SK-N-SH (cell line): ENCODE data around the gene ARMC7. TPM values are rescaled to one million over a fixed set of nuclear protein-coding genes. Genes with fewer than 3 reads are reported as not detected.
"Not testable (repeated sequence)": the region's sequence is repeated elsewhere in the genome, so short reads cannot be mapped to it uniquely, and the experiment has no call there.

Experiments
- CTCF ChIA-PET: fragments of 300-600, 350-600 bp; formaldehyde crosslinking; extraction: SDS; loops from one replicate; lab custom pipeline; 2021; lab: Yijun Ruan, JAX
- POLR2A ChIA-PET: fragments of 350-600 bp; sonication (Branson Sonifier 250); formaldehyde crosslinking; extraction: SDS; loops from one replicate; lab custom pipeline; 2020; ENCODE audit warnings: antibody characterized with exemption, inconsistent platforms; lab: Yijun Ruan, JAX
- DNase-seq: peaks from one replicate; pipeline ENCODE4 v3.0.0; 2012
- H2AFZ ChIP-seq: fragments of 200-600 bp; sonication (generic); 2 replicates; pipeline ENCODE4 v1.8.1; 2016; ENCODE audit warnings: antibody characterized with exemption, mild to moderate bottlenecking, low read depth
- H3F3A ChIP-seq: fragments of 200-600 bp; sonication (generic); replicated peaks from 2 replicates; pipeline ENCODE3; 2016; ENCODE audit warnings: antibody characterized with exemption, mild to moderate bottlenecking; ENCODE audit not compliant: insufficient read depth
- H3K27ac ChIP-seq, 2 experiments: fragments of 200-500 bp in 1 of 2; fragments of 200-600 bp in 1 of 2; sonication (Bioruptor generic) in 1 of 2; sonication (generic), shearing (Covaris generic) in 1 of 2; 2 replicates each; pipeline versions ENCODE4 v1.5.1 to v1.6.1; 2014 to 2016; ENCODE audit warnings: low read depth in 2 of 2, inconsistent platforms in 1 of 2, low read length in 1 of 2, mild to moderate bottlenecking in 1 of 2, mixed read lengths in 1 of 2
- H3K27me3 ChIP-seq: fragments of 200-600 bp; sonication (generic), shearing (Covaris generic); 2 replicates; pipeline ENCODE4 v1.6.1; 2016; ENCODE audit warnings: mixed run types; ENCODE audit not compliant: insufficient read depth
- H3K36me3 ChIP-seq, 2 experiments: fragments of 200-500 bp in 1 of 2; fragments of 200-600 bp in 1 of 2; sonication (Bioruptor generic) in 1 of 2; sonication (generic) in 1 of 2; replicated peaks in 1 of 2; 2 replicates each; pipeline versions ENCODE3 to v1.5.1; 2014 to 2016; ENCODE audit warnings: low read length in 1 of 2, mild to moderate bottlenecking in 1 of 2; ENCODE audit not compliant: insufficient read depth in 2 of 2, control insufficient read depth in 1 of 2
- H3K4me1 ChIP-seq, 2 experiments: fragments of 200-500 bp in 1 of 2; fragments of 200-600 bp in 1 of 2; sonication (Bioruptor generic) in 1 of 2; sonication (generic), shearing (Covaris generic) in 1 of 2; 2 replicates each; pipeline versions ENCODE4 v1.5.1 to v1.6.1; 2014 to 2016; ENCODE audit warnings: low read depth in 1 of 2, low read length in 1 of 2, mixed run types in 1 of 2; ENCODE audit not compliant: insufficient read depth in 2 of 2, control insufficient read depth in 1 of 2
- H3K4me2 ChIP-seq: fragments of 200-600 bp; sonication (generic), shearing (Covaris generic); 2 replicates; pipeline ENCODE4 v1.6.1; 2017; ENCODE audit warnings: mixed run types
- H3K4me3 ChIP-seq, 2 experiments: fragments of 200-500 bp in 1 of 2; fragments of 200-600 bp in 1 of 2; sonication (Bioruptor generic) in 1 of 2; sonication (generic), shearing (Covaris generic) in 1 of 2; 2 replicates each; pipeline versions ENCODE4 v1.5.1 to v1.8.1; 2014 to 2016; ENCODE audit warnings: low read depth in 2 of 2, inconsistent platforms in 1 of 2, low read length in 1 of 2, mild to moderate bottlenecking in 1 of 2, mixed read lengths in 1 of 2, moderate library complexity in 1 of 2
- H3K79me2 ChIP-seq: fragments of 200-600 bp; sonication (generic); 2 replicates; pipeline ENCODE4 v1.8.1; 2017; ENCODE audit warnings: mild to moderate bottlenecking; ENCODE audit not compliant: insufficient read depth
- H3K9ac ChIP-seq: fragments of 200-600 bp; sonication (generic); 2 replicates; pipeline ENCODE4 v1.6.1; 2017; ENCODE audit warnings: mixed run types
- H3K9me2 ChIP-seq: fragments of 200-600 bp; sonication (generic); 2 replicates; pipeline ENCODE4 v1.6.1; 2017; ENCODE audit warnings: mixed run types
- H3K9me3 ChIP-seq: fragments of 200-600 bp; sonication (generic); 2 replicates; pipeline ENCODE4 v1.6.1; 2017; ENCODE audit warnings: mixed run types, mild to moderate bottlenecking, moderate library complexity
- H4K20me1 ChIP-seq: fragments of 200-600 bp; sonication (generic); 2 replicates; pipeline ENCODE4 v1.6.1; 2017; ENCODE audit warnings: mild to moderate bottlenecking, mixed run types; ENCODE audit not compliant: insufficient read depth
- FOSL2 ChIP-seq: IDR thresholded peaks from 2 replicates; pipeline ENCODE4 v1.4.0; 2012; ENCODE audit warnings: low read depth, mild to moderate bottlenecking, moderate library complexity, borderline replicate concordance
- GABPA ChIP-seq: IDR thresholded peaks from 2 replicates; pipeline ENCODE4 v1.4.0; 2012; ENCODE audit warnings: low read depth, mild to moderate bottlenecking
- MXI1 ChIP-seq: IDR thresholded peaks from 2 replicates; pipeline ENCODE4 v1.6.1; 2012; ENCODE audit warnings: mild to moderate bottlenecking, low read depth, low read length, improper control_type of control experiment
- NRF1 ChIP-seq: IDR thresholded peaks from 2 replicates; pipeline ENCODE4 v1.6.1; 2012; ENCODE audit warnings: low read depth, mild to moderate bottlenecking, low read length
- RCOR1 ChIP-seq: fragments of 150-350 bp; IDR thresholded peaks from 2 replicates; pipeline ENCODE4 v1.6.1; 2017; ENCODE audit warnings: antibody characterized with exemption, low read length
- RXRA ChIP-seq: IDR thresholded peaks from 2 replicates; pipeline ENCODE4 v1.4.0; 2012; ENCODE audit warnings: low read depth, mild to moderate bottlenecking, borderline replicate concordance
- TAF1 ChIP-seq: IDR thresholded peaks from 2 replicates; pipeline ENCODE4 v1.6.1; 2012; ENCODE audit warnings: low read depth, mild to moderate bottlenecking, low read length, moderate library complexity, borderline replicate concordance
- YY1 ChIP-seq: IDR thresholded peaks from 2 replicates; pipeline ENCODE4 v1.4.0; 2012; ENCODE audit warnings: low read depth, mild to moderate bottlenecking
- WGBS: methylation state at CpG from one replicate; pipeline ENCODE4 v1.1.6; 2017; ENCODE audit warnings: low lambda C conversion rate; 5-methylcytosine and 5-hydroxymethylcytosine counted together
- polyA plus RNA-seq, 3 experiments: library from polyadenylated mRNA; depleted of rRNA; stranded (reverse); fragments of >200 nt; gene quantifications; 2 replicates each; pipeline ENCODE4 v1.2.3, GENCODE V29; 2012
- TF ChIP-seq, protein P1 (sequence below): IDR thresholded peaks from 2 replicates; pipeline ENCODE4 v1.4.0; 2012; ENCODE audit warnings: low read depth, borderline replicate concordance
- TF ChIP-seq, protein P2 (sequence below): IDR thresholded peaks from 2 replicates; pipeline ENCODE4; 2012
- TF ChIP-seq, protein P3 (sequence below): fragments of 150-350 bp; IDR thresholded peaks from 2 replicates; pipeline ENCODE4 v1.6.1; 2016; ENCODE audit warnings: mild to moderate bottlenecking, low read depth, low read length

ARMC7 gene
- polyA plus RNA-seq, 1 of the 3 experiments (the other 2 are of a cell fraction) = 10.8 TPM

DNA sequence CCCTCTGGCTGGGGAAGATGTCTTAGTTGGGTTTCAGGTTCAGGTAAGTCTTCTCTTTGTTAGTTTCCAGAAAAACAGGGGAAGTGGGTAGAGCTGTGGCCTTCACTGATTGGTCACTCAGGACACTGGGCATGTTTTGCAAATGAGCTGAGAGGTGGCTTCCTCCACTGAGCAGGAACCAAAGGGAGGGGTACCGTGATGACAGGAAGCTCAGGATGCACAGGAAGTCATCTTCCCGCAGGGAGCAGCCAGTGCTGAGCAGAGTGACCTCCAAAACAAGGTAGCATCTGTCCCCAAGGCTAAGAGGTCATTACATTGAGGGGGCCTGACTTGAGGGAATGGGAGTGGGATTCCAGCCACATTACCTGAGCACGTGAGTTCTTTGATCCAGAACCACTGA is 16.2 kb downstream of the ARMC7 start (continued):
- TF ChIP-seq YY1 (no peak), TAF1 (no peak)

DNA sequence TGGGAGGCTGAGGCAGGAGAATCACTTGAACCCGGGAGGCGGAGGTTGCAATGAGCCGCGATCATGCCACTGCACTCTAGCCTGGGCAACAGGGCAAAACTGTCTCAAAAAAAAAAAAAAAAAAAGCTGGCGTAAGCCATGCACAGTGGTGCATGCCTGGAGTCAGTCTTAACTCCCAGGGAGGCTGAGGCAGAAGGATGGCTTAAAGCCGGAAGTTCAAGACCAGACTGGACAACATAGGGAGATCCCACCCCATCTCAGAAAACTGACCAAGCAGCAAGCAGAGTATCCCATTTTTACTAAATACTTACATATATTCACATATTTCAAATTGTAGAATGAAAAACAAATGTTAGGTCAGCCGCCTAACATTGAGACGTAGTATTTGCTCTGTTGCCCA is 17.2 kb downstream of the ARMC7 start:
- Histone ChIP-seq H2AFZ (no peak overlapping the region), H3K9ac (no peak overlapping the region), H3K4me1 (peaks cover 9 to 19% of the 10 kb centered on the region in 2 experiments; a peak in 2 of 4 replicates), H3K27me3 (no peaks in the 10 kb centered on the region), H3F3A (peaks cover 24% of the 10 kb centered on the region), H4K20me1 (peaks cover 9% of the 10 kb centered on the region; the same call in 1 of the 2 replicates), H3K4me2 (no peak overlapping the region), H3K9me3 (no peaks in the 10 kb centered on the region), H3K9me2 (no peaks in the 10 kb centered on the region), H3K27ac (no peak overlapping the region), H3K79me2 (peaks cover 19% of the 10 kb centered on the region; the same call in 1 of the 2 replicates), H3K4me3 (no peak overlapping the region), H3K36me3 (peaks cover 5 to 17% of the 10 kb centered on the region in 2 experiments)
- DNase-seq = no peak
- ChIA-PET POLR2A (interaction anchor here (0.9 to 2.1 kb wide), 3 partner anchors 10 to 17 kb away, joined by 3 to 8 read pairs (median 4); partner anchors contain the start of gene ARMC7), CTCF (interaction anchor here (5.6 to 19.6 kb wide), 2 partner anchors 13 to 76 kb away, joined by 30 to 422 read pairs; partner anchors contain the start of gene ARMC7)
- TF ChIP-seq GABPA (no peak), RCOR1 (no peak), FOSL2 (no peak), RXRA (no peak), MXI1 (no peak), NRF1 (no peak)
- TF ChIP-seq, protein P1, sequence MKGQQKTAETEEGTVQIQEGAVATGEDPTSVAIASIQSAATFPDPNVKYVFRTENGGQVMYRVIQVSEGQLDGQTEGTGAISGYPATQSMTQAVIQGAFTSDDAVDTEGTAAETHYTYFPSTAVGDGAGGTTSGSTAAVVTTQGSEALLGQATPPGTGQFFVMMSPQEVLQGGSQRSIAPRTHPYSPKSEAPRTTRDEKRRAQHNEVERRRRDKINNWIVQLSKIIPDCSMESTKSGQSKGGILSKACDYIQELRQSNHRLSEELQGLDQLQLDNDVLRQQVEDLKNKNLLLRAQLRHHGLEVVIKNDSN = no peak
- TF ChIP-seq, protein P2, sequence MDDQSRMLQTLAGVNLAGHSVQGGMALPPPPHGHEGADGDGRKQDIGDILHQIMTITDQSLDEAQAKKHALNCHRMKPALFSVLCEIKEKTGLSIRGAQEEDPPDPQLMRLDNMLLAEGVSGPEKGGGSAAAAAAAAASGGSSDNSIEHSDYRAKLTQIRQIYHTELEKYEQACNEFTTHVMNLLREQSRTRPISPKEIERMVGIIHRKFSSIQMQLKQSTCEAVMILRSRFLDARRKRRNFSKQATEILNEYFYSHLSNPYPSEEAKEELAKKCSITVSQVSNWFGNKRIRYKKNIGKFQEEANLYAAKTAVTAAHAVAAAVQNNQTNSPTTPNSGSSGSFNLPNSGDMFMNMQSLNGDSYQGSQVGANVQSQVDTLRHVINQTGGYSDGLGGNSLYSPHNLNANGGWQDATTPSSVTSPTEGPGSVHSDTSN = no peak
- TF ChIP-seq, protein P3, sequence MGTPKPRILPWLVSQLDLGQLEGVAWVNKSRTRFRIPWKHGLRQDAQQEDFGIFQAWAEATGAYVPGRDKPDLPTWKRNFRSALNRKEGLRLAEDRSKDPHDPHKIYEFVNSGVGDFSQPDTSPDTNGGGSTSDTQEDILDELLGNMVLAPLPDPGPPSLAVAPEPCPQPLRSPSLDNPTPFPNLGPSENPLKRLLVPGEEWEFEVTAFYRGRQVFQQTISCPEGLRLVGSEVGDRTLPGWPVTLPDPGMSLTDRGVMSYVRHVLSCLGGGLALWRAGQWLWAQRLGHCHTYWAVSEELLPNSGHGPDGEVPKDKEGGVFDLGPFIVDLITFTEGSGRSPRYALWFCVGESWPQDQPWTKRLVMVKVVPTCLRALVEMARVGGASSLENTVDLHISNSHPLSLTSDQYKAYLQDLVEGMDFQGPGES = no peak
- 95% methylated on average over 8 of the region's 8 CpGs for WGBS

DNA sequence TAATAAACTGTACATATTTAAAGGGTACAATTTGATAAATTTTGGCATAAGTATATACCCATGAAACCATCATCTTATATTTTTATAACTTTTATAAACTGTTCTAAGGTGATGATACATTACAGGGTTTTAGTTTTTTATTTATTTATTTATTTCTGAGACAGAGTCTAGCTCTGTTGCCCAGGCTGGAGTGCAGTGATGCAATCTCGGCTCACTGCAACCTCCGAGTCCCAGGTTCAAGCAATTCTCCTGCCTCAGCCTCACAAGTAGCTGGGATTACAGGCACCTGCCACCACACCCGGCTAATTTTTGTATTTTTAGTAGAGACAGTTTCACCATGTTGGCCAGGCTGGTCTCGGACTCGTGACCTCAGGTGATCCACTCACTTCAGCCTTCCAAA is 18.2 kb downstream of the ARMC7 start:
- H3K27ac ChIP-seq, H3K9ac ChIP-seq, H2AFZ ChIP-seq, H3K9me2 ChIP-seq, H3K4me2 ChIP-seq, H3K4me3 ChIP-seq, H3K9me3 ChIP-seq, H4K20me1 ChIP-seq, DNase-seq, H3K27me3 ChIP-seq: not testable (repeated sequence)
- Histone ChIP-seq H3F3A (peaks cover 24% of the 10 kb centered on the region), H3K4me1 (peaks cover 9 to 23% of the 10 kb centered on the region in 2 experiments; a peak in 2 of 4 replicates), H3K79me2 (peaks cover 25% of the 10 kb centered on the region; the same call in 1 of the 2 replicates), H3K36me3 (peaks cover 5 to 17% of the 10 kb centered on the region in 2 experiments)
- 93% methylated on average over 5 of the region's 5 CpGs for WGBS
- CTCF ChIA-PET = interaction anchor here (0.9 to 19.6 kb wide), 4 partner anchors 14 to 75 kb away, joined by 3 to 422 read pairs (median 18); partner anchors contain the start of gene ARMC7
- POLR2A ChIA-PET = interaction anchor here (1.5 to 2.1 kb wide), 2 partner anchors 14 to 22 kb away, joined by 6 to 8 read pairs; no protein-coding TSS in a partner anchor
